Endothelial cell of umbilical vein (primary cell): ENCODE data around the gene TRPC5OS. TPM values are rescaled to one million over a fixed set of nuclear protein-coding genes. Genes with fewer than 3 reads are reported as not detected.

ENCODE experiments used
- BruUV-seq: library from RNA; stranded (reverse); fragments of 400-500 nt; replicated peaks from 2 replicates; lab custom pipeline; 2021; lab: Mats Ljungman, UMichigan
- CTCF ChIA-PET: fragments of 300-600, 350-600 bp; sonication (Branson Sonifier 250); formaldehyde crosslinking; loops from one replicate; lab custom pipeline; 2021; ENCODE audit warnings: antibody characterized with exemption, inconsistent platforms; lab: Charles Lee
- POLR2A ChIA-PET: fragments of 300-600, 350-600 bp; sonication (Branson Sonifier 250); formaldehyde crosslinking; loops from one replicate; lab custom pipeline; 2021; ENCODE audit warnings: antibody characterized with exemption, inconsistent platforms; lab: Charles Lee
- DNase-seq: peaks from one replicate; pipeline ENCODE4 v3.0.0-alpha.2; 2011; ENCODE audit warnings: low read depth, low spot score
- FAIRE-seq: peaks from 2 replicates; lab custom pipeline; 2011; peaks lifted over from hg19 to GRCh38; lab: Jason Lieb, UNC
- H2AFZ ChIP-seq: 2 replicates; pipeline ENCODE4 v1.6.0; 2012; ENCODE audit warnings: low read depth, low read length, control low read depth, inconsistent platforms
- H3K27ac ChIP-seq: 2 replicates; pipeline ENCODE4 v1.5.1; 2011; ENCODE audit warnings: low read depth, mild to moderate bottlenecking, control low read depth, low read length, moderate library complexity; ENCODE audit not compliant: insufficient read depth
- H3K27me3 ChIP-seq, 2 experiments: 2 replicates each; pipeline versions ENCODE4 v1.6.0 to v1.6.1; 2011; ENCODE audit warnings: low read length in 2 of 2, mixed read lengths in 1 of 2; ENCODE audit not compliant: control insufficient read depth in 2 of 2, insufficient read depth in 2 of 2
- H3K36me3 ChIP-seq, 2 experiments: 2 replicates in 1 of 2; 3 replicates in 1 of 2; pipeline ENCODE4 v1.5.1; 2011; ENCODE audit warnings: low read length in 2 of 2, mild to moderate bottlenecking in 1 of 2, moderate library complexity in 1 of 2; ENCODE audit not compliant: control insufficient read depth in 2 of 2, insufficient read depth in 2 of 2; ENCODE audit errors: extremely low read depth in 1 of 2
- H3K4me1 ChIP-seq: 3 replicates; pipeline ENCODE4 v1.5.1; 2011; ENCODE audit warnings: mild to moderate bottlenecking, low read length; ENCODE audit not compliant: control insufficient read depth, insufficient read depth; ENCODE audit errors: extremely low read depth
- H3K4me2 ChIP-seq: 2 replicates; pipeline ENCODE4 v1.6.1; 2011; ENCODE audit warnings: low read length, control low read depth, mixed read lengths; ENCODE audit not compliant: insufficient read depth
- H3K4me3 ChIP-seq, 3 experiments: fragments of 200-600 bp in 1 of 3; sonication (generic), shearing (Covaris generic) in 1 of 3; replicated peaks in 1 of 3; 2 replicates each; pipeline ENCODE4 v1.5.1; 2011 to 2016; ENCODE audit warnings: control low read depth in 3 of 3, low read length in 3 of 3, mild to moderate bottlenecking in 2 of 3, inconsistent platforms in 1 of 3, low read depth in 1 of 3, moderate library complexity in 1 of 3; ENCODE audit not compliant: insufficient read depth in 1 of 3
- H3K79me2 ChIP-seq: 2 replicates; pipeline ENCODE4 v1.6.0; 2012; ENCODE audit warnings: low read length, inconsistent platforms; ENCODE audit not compliant: control insufficient read depth, insufficient read depth
- H3K9ac ChIP-seq: replicated peaks from 2 replicates; pipeline ENCODE3; 2011; ENCODE audit warnings: low read length, control low read depth; ENCODE audit not compliant: insufficient read depth; ENCODE audit errors: extremely low read depth
- H3K9me1 ChIP-seq: replicated peaks from 3 replicates; pipeline ENCODE4 v1.6.0; 2011; ENCODE audit warnings: mild to moderate bottlenecking, low read length; ENCODE audit not compliant: control insufficient read depth, insufficient read depth; ENCODE audit errors: extremely low read depth
- H3K9me3 ChIP-seq: replicated peaks from 2 replicates; pipeline ENCODE4 v1.5.1; 2012; ENCODE audit warnings: low read length, inconsistent platforms; ENCODE audit not compliant: control insufficient read depth, insufficient read depth
- H4K20me1 ChIP-seq: replicated peaks from 2 replicates; pipeline ENCODE3; 2011; ENCODE audit warnings: mild to moderate bottlenecking, low read length; ENCODE audit not compliant: control insufficient read depth, insufficient read depth; ENCODE audit errors: extremely low read depth
- CTCF ChIP-seq, 2 donors: IDR thresholded peaks; 1 replicate in 1 of 2; 2 replicates in 1 of 2; pipeline ENCODE4 v1.5.1; 2011; ENCODE audit warnings: low read length in 2 of 2, mild to moderate bottlenecking in 2 of 2, moderate library complexity in 2 of 2, control low read depth in 1 of 2, inconsistent platforms in 1 of 2, low read depth in 1 of 2; ENCODE audit not compliant: insufficient read depth in 1 of 2; ENCODE audit errors: extremely low read depth in 1 of 2
- EZH2 ChIP-seq: IDR thresholded peaks from 2 replicates; pipeline ENCODE4 v1.6.1; 2012; ENCODE audit warnings: borderline replicate concordance, low read depth, mild to moderate bottlenecking, moderate library complexity, low read length, inconsistent platforms; ENCODE audit not compliant: severe bottlenecking
- FOS ChIP-seq: IDR thresholded peaks from 2 replicates; pipeline ENCODE4 v1.6.1; 2011; ENCODE audit warnings: mild to moderate bottlenecking, low read length, moderate library complexity, borderline replicate concordance; ENCODE audit not compliant: insufficient read depth
- GATA2 ChIP-seq: IDR thresholded peaks from 2 replicates; pipeline ENCODE4 v1.7.0; 2011; ENCODE audit warnings: low read depth, mild to moderate bottlenecking, moderate library complexity, mixed read lengths, low read length; ENCODE audit not compliant: insufficient read length, insufficient read depth
- JUN ChIP-seq: IDR thresholded peaks from 2 replicates; pipeline ENCODE4 v1.6.1; 2011; ENCODE audit warnings: borderline replicate concordance, low read depth; ENCODE audit not compliant: insufficient read length, insufficient read depth
- MAX ChIP-seq: IDR thresholded peaks from 2 replicates; pipeline ENCODE4 v1.6.1; 2011; ENCODE audit not compliant: insufficient read depth, insufficient read length
- MYC ChIP-seq: IDR thresholded peaks from one replicate; pipeline ENCODE4 v1.6.1; 2011; ENCODE audit warnings: mild to moderate bottlenecking, low read depth, low read length
- POLR2A ChIP-seq: IDR thresholded peaks from 2 replicates; pipeline ENCODE4 v1.6.1; 2012; ENCODE audit warnings: low read depth, mild to moderate bottlenecking, control low read depth, low read length
- POLR2AphosphoS5 ChIP-seq: IDR thresholded peaks from 2 replicates; pipeline ENCODE4 v1.6.1; 2012; ENCODE audit warnings: low read depth, mild to moderate bottlenecking, control low read depth, low read length, moderate library complexity; ENCODE audit not compliant: insufficient read depth
- dilution Hi-C: fragments of 300-500 bp; cut with MboI; formaldehyde crosslinking; loops from one replicate; pipeline ENCODE4 v1.15.0; 2019; ENCODE audit warnings: low sequenced_read_pairs; ENCODE audit not compliant: extremely low pct_ligation_motif_present
- intact Hi-C: fragments of 100-400 bp; cut with micrococcal nuclease; formaldehyde crosslinking; loops from one replicate; pipeline ENCODE4 v1.10.0; 2022
- polyA plus RNA-seq, 4 experiments: library from polyadenylated mRNA; depleted of rRNA in 3 of 4; stranded (reverse) in 3 of 4; unstranded in 1 of 4; fragments of >200 nt; gene quantifications; 2 replicates each; pipeline versions ENCODE4 v1.2.1 to v1.2.3, GENCODE V29; 2011 to 2012; ENCODE audit warnings: missing spikeins in 1 of 4
- total RNA-seq: library from RNA; stranded (reverse); gene quantifications from 2 replicates; pipeline ENCODE4 v1.2.3, GENCODE V29; 2021

TRPC5OS gene
- total and polyA plus RNA-seq, 2 donors (not counting 3 experiments of a cell fraction or from before 2014, with no cell fraction given), result not detected

- no peak overlapping the region for H3K9ac ChIP-seq
- H4K20me1 ChIP-seq, result no peaks in the 10 kb centered on the region
- H3K36me3 ChIP-seq, result no peaks in the 10 kb centered on the region
- TF ChIP-seq POLR2A, result no peak
- TF ChIP-seq JUN, result no peak
- TF ChIP-seq MYC, result no peak
- no peaks in the 10 kb centered on the region for H3K9me3 ChIP-seq
- H3K4me2 ChIP-seq, result no peak overlapping the region
- FAIRE-seq, result no peak
- H3K27ac ChIP-seq, result no peak overlapping the region
- H3K9me1 ChIP-seq, result no peaks in the 10 kb centered on the region
- H3K79me2 ChIP-seq, result no peaks in the 10 kb centered on the region
- ChIA-PET POLR2A (no interaction called here), CTCF (no interaction called here)
- no peak for DNase-seq
- H3K27me3 ChIP-seq, result no peaks in the 10 kb centered on the region
- no peak overlapping the region for H2AFZ ChIP-seq
- dilution Hi-C loops, result no loop called here
- no peak overlapping the region for H3K4me3 ChIP-seq
- H3K4me1 ChIP-seq, result no peaks in the 10 kb centered on the region
- BruUV-seq, result no TSS peak
- intact Hi-C loops, result no loop called here
These were observed 1.7 kb downstream of the TRPC5OS start for GRCh38 chrX:111877681-111878080.

- no peak overlapping the region for H3K4me2 ChIP-seq
- ChIA-PET POLR2A (no interaction called here), CTCF (no interaction called here)
- FAIRE-seq (no peak), DNase-seq (no peak)
- no peak for TF ChIP-seq POLR2AphosphoS5
- TF ChIP-seq FOS, result no peak
- TF ChIP-seq MAX, result no peak
- TF ChIP-seq MYC, result no peak
- TF ChIP-seq EZH2, result no peak
- no peak for TF ChIP-seq JUN
- TF ChIP-seq CTCF (IDR thresholded peaks at IDR 0.05; ENCODE audit: extremely low read depth in 1 of 2, insufficient read depth in 1 of 2, low read depth in 1 of 2, low read length in 2 of 2), result no peak
- TF ChIP-seq POLR2A, result no peak
- no peak for TF ChIP-seq GATA2
- no peak overlapping the region for H3K9ac ChIP-seq
- BruUV-seq, result no TSS peak
- dilution Hi-C loops, result no loop called here
- no peaks in the 10 kb centered on the region for H3K9me1 ChIP-seq
- no peak overlapping the region for H2AFZ ChIP-seq
- intact Hi-C loops, result no loop called here
- no peaks in the 10 kb centered on the region for H4K20me1 ChIP-seq
- H3K4me1 ChIP-seq, result no peaks in the 10 kb centered on the region
- H3K27me3 ChIP-seq, result no peaks in the 10 kb centered on the region
- no peaks in the 10 kb centered on the region for H3K9me3 ChIP-seq
- no peaks in the 10 kb centered on the region for H3K36me3 ChIP-seq
- H3K79me2 ChIP-seq, result no peaks in the 10 kb centered on the region
- H3K4me3 ChIP-seq, result no peak overlapping the region
- H3K27ac ChIP-seq, result no peak overlapping the region
These were observed 4.8 kb downstream of the TRPC5OS start for GRCh38 chrX:111880735-111881134.
